Upper lobe of left lung (tissue), 6 donors: Measurements from ENCODE around the gene SLC4A7. TPM values are rescaled to one million over a fixed set of nuclear protein-coding genes. Genes with fewer than 3 reads are reported as not detected.

Experiments
- ATAC-seq, 2 donors: fragments of 200-7000 bp; cut with Tn5 transposase; one replicate each; pipeline ENCODE4 v1.9.1; 2022; ENCODE audit warnings: mild to moderate bottlenecking in 2 of 2, moderate library complexity in 2 of 2; ENCODE audit not compliant: low FRiP score in 2 of 2
- DNase-seq, 2 donors: peaks; one replicate each; pipeline ENCODE4 v3.0.0-alpha.2; 2019 to 2020
- H3K27ac ChIP-seq, 4 donors: fragments of 200-600 bp; sonication (generic); one replicate each; pipeline ENCODE4 v1.5.1; 2016 to 2019
- H3K27me3 ChIP-seq, 4 donors: fragments of 200-600 bp; sonication (generic); one replicate each; pipeline ENCODE4 v1.5.1; 2017 to 2019
- H3K36me3 ChIP-seq, 4 donors: fragments of 200-600 bp; sonication (generic); one replicate each; pipeline ENCODE4 v1.5.1; 2016 to 2019
- H3K4me1 ChIP-seq, 4 donors: fragments of 200-600 bp; sonication (generic); one replicate each; pipeline ENCODE4 v1.5.1; 2018 to 2019
- H3K4me3 ChIP-seq, 4 donors: fragments of 200-600 bp; sonication (generic); one replicate each; pipeline ENCODE4 v1.5.1; 2017 to 2019; ENCODE audit warnings: mild to moderate bottlenecking in 2 of 4, moderate library complexity in 1 of 4
- H3K9me3 ChIP-seq, 4 donors: fragments of 200-600 bp; sonication (generic); one replicate each; pipeline ENCODE4 v1.5.1; 2018 to 2019
- CTCF ChIP-seq, 6 experiments: fragments of 450-650 bp in 4 of 6; fragments of 200-600 bp in 2 of 6; sonication (generic) in 2 of 6; IDR thresholded peaks; one replicate each; pipeline ENCODE4 v1.5.1; 2016 to 2019; ENCODE audit warnings: antibody characterized with exemption in 6 of 6
- EP300 ChIP-seq, 4 donors: sonication (generic); formaldehyde crosslinking; IDR thresholded peaks; one replicate each; pipeline ENCODE4 v1.5.1; 2017; ENCODE audit warnings: antibody characterized with exemption in 4 of 4, control low read depth in 2 of 4
- POLR2A ChIP-seq, 4 donors: fragments of 450-650 bp; IDR thresholded peaks; one replicate each; pipeline ENCODE4 v1.5.1; 2016 to 2017; ENCODE audit warnings: antibody characterized with exemption in 4 of 4, mild to moderate bottlenecking in 2 of 4
- POLR2AphosphoS5 ChIP-seq, 2 donors: sonication (generic); formaldehyde crosslinking; IDR thresholded peaks; one replicate each; pipeline ENCODE4 v1.5.1; 2017; ENCODE audit warnings: antibody characterized with exemption in 2 of 2
- WGBS, 2 donors: methylation state at CpG; one replicate each; pipeline ENCODE4 v1.1.5; 2017 to 2018; 5-methylcytosine and 5-hydroxymethylcytosine counted together
- total RNA-seq, 6 donors: library from RNA; depleted of rRNA in 4 of 6; stranded (reverse); fragments of >200 nt in 4 of 6; gene quantifications; one replicate each; pipeline versions ENCODE4 v1.1.0 to v1.2.1, GENCODE V29; 2016 to 2021
- donor health status: DM: no; HTN: no; CAD: no; lungs with moderate emphysema.
- donor health status: DM: no; HTN: yes; CAD: no; lungs with severe emphysema.

Gene SLC4A7
- total RNA-seq, 6 donors from 2014 or later = 11.8 to 40.5 (median 19.6) TPM

- DNase-seq (peak; percentile 92 to 97), ATAC-seq (peak; percentile 98)
- WGBS, 2 donors = 4 to 5% methylated on average over 26 to 38 of the region's 48 CpGs
- H3K9me3 ChIP-seq = no peaks in the 10 kb centered on the region
- H3K27me3 ChIP-seq = no peaks in the 10 kb centered on the region
- H3K4me1 ChIP-seq = peaks cover 5 to 14% (median 9%) of the 10 kb centered on the region in 4 donors
- H3K27ac ChIP-seq = peak within 1 kb of the TSS in 1 of 4 donors; percentile 33
- H3K4me3 ChIP-seq = peak within 1 kb of the TSS; percentile 39 to 76 (median 70)
- H3K36me3 ChIP-seq = no peaks in the 10 kb centered on the region
- peak in 1 of 4 donors; percentile 11 for TF ChIP-seq POLR2A (IDR thresholded peaks at IDR 0.05)
- peak in 1 of 6 experiments; percentile 19 for TF ChIP-seq CTCF (IDR thresholded peaks at IDR 0.05)
- TF ChIP-seq POLR2AphosphoS5 (IDR thresholded peaks at IDR 0.05) = peak; percentile 6 to 41
- no peak for TF ChIP-seq EP300 (IDR thresholded peaks at IDR 0.05)
Measured at GRCh38 chr3:27368831-27369607, 115.2 kb downstream of the SLC4A7 start, which contains the start of gene NEK10. TSS of gene NEK10 (minus strand) at chr3:27369383. CDS start at chr3:27352882, 16,501 bp downstream.

- no peak overlapping the region for H3K4me3 ChIP-seq
- H3K9me3 ChIP-seq = no peaks in the 10 kb centered on the region
- no peaks in the 10 kb centered on the region for H3K36me3 ChIP-seq
- no peak for DNase-seq
- 94 to 100% methylated on average over 1 of the region's 1 CpG for WGBS, 2 donors
- no peaks in the 10 kb centered on the region for H3K27me3 ChIP-seq
- ATAC-seq = no peak
- H3K27ac ChIP-seq = no peak overlapping the region
- H3K4me1 ChIP-seq = peaks cover 5 to 14% (median 9%) of the 10 kb centered on the region in 4 donors
- TF ChIP-seq CTCF (IDR thresholded peaks at IDR 0.05) (no peak), EP300 (IDR thresholded peaks at IDR 0.05) (no peak), POLR2A (IDR thresholded peaks at IDR 0.05) (no peak), POLR2AphosphoS5 (IDR thresholded peaks at IDR 0.05) (no peak)
Measured at GRCh38 chr3:27366062-27366591, 118.1 kb downstream of the SLC4A7 start.

- peaks cover 10 to 18% (median 14%) of the 10 kb centered on the region in 4 donors for H3K4me1 ChIP-seq
- no peaks in the 10 kb centered on the region for H3K36me3 ChIP-seq
- no peak overlapping the region for H3K4me3 ChIP-seq
- TF ChIP-seq POLR2AphosphoS5 (IDR thresholded peaks at IDR 0.05) = no peak
- no peak for TF ChIP-seq EP300 (IDR thresholded peaks at IDR 0.05)
- no peak for TF ChIP-seq POLR2A (IDR thresholded peaks at IDR 0.05)
- TF ChIP-seq CTCF (IDR thresholded peaks at IDR 0.05) = no peak
- no peak overlapping the region for H3K27ac ChIP-seq
- ATAC-seq = no peak
- DNase-seq = no peak
- WGBS, 2 donors = 61 to 71% methylated on average over 7 of the region's 7 CpGs
- no peaks in the 10 kb centered on the region for H3K27me3 ChIP-seq
- H3K9me3 ChIP-seq = no peaks in the 10 kb centered on the region
Measured at GRCh38 chr3:27360113-27361078, 123.8 kb downstream of the SLC4A7 start.

- DNase-seq (no peak), ATAC-seq (no peak)
- H3K27ac ChIP-seq = peak overlapping the region in 1 of 4 donors; percentile 11
- TF ChIP-seq POLR2AphosphoS5 (IDR thresholded peaks at IDR 0.05) (no peak), EP300 (IDR thresholded peaks at IDR 0.05) (no peak), CTCF (IDR thresholded peaks at IDR 0.05) (no peak), POLR2A (IDR thresholded peaks at IDR 0.05) (no peak)
- H3K4me3 ChIP-seq = no peak overlapping the region
- peaks cover 18 to 30% (median 22%) of the 10 kb centered on the region in 4 donors for H3K4me1 ChIP-seq
- no peaks in the 10 kb centered on the region for H3K36me3 ChIP-seq
- 61 to 74% methylated on average over 3 of the region's 3 CpGs for WGBS, 2 donors
- no peaks in the 10 kb centered on the region for H3K9me3 ChIP-seq
- no peaks in the 10 kb centered on the region for H3K27me3 ChIP-seq
Measured at GRCh38 chr3:27358372-27358771, 125.8 kb downstream of the SLC4A7 start.
